GM12878 (cell line): ENCODE results near the gene MS4A1. TPM values are rescaled to one million over a fixed set of nuclear protein-coding genes. Genes with fewer than 3 reads are reported as not detected.

ENCODE experiments used
- ATAC-seq: fragments of 200-7000 bp; cut with Tn5 transposase; 3 replicates; pipeline ENCODE4 v1.9.1; 2020; ENCODE audit warnings: mild to moderate bottlenecking, moderate library complexity
- BruUV-seq: library from RNA; stranded (reverse); fragments of 400-500 nt; replicated peaks from 2 replicates; lab custom pipeline; 2021; lab: Mats Ljungman, UMichigan
- CTCF ChIA-PET: fragments of 300-600 bp; sonication (Branson Sonifier 250); formaldehyde crosslinking; extraction: SDS; loops from one replicate; lab custom pipeline; 2021; ENCODE audit warnings: inconsistent platforms; lab: Yijun Ruan, JAX
- POLR2A ChIA-PET: fragments of 350-600 bp; formaldehyde crosslinking; extraction: SDS; loops from one replicate; lab custom pipeline; 2021; ENCODE audit warnings: inconsistent platforms; lab: Charles Lee
- RAD21 ChIA-PET: fragments of 300-600 bp; sonication (Branson Sonifier 250); formaldehyde crosslinking; loops from one replicate; lab custom pipeline; 2023; ENCODE audit warnings: antibody characterized with exemption; ENCODE audit not compliant: unreplicated experiment; lab: Charles Lee
- SMC1A ChIA-PET: fragments of 300-600 bp; sonication (Branson Sonifier 250); formaldehyde crosslinking; loops from one replicate; lab custom pipeline; 2023; ENCODE audit not compliant: unreplicated experiment, uncharacterized antibody; lab: Charles Lee
- DNase-seq: peaks from one replicate; pipeline ENCODE4 v3.0.0-alpha.2; 2011; ENCODE audit warnings: low read depth, low spot score
- FAIRE-seq: peaks from 3 replicates; lab custom pipeline; 2011; peaks lifted over from hg19 to GRCh38; lab: Jason Lieb, UNC
- H2AFZ ChIP-seq: 2 replicates; pipeline ENCODE4 v1.6.0; 2011; ENCODE audit warnings: low read depth, low read length, control low read depth; ENCODE audit not compliant: control insufficient read depth
- H3K27ac ChIP-seq: 2 replicates; pipeline ENCODE4 v1.5.1; 2011; ENCODE audit warnings: control low read depth; ENCODE audit not compliant: control insufficient read depth, insufficient read depth
- H3K27me3 ChIP-seq, 2 experiments: replicated peaks in 1 of 2; 2 replicates each; pipeline versions ENCODE4 v1.6.0 to v1.6.1; 2011; ENCODE audit warnings: low read length in 1 of 2; ENCODE audit not compliant: control insufficient read depth in 2 of 2, insufficient read depth in 2 of 2
- H3K36me3 ChIP-seq, 2 experiments: 2 replicates each; pipeline ENCODE4 v1.5.1; 2011; ENCODE audit warnings: low read length in 1 of 2; ENCODE audit not compliant: control insufficient read depth in 2 of 2, insufficient read depth in 2 of 2
- H3K4me1 ChIP-seq: 2 replicates; pipeline ENCODE4 v1.6.1; 2011; ENCODE audit warnings: mild to moderate bottlenecking, low read length, moderate library complexity, mixed read lengths; ENCODE audit not compliant: control insufficient read depth, insufficient read depth
- H3K4me2 ChIP-seq: 2 replicates; pipeline ENCODE4 v1.6.0; 2011; ENCODE audit warnings: control low read depth; ENCODE audit not compliant: control insufficient read depth, insufficient read depth
- H3K4me3 ChIP-seq: fragments of 200-600 bp; sonication (generic); 2 replicates; pipeline ENCODE4 v1.5.1; 2016
- H3K79me2 ChIP-seq: 2 replicates; pipeline ENCODE4 v1.6.0; 2011; ENCODE audit warnings: low read length; ENCODE audit not compliant: control insufficient read depth, insufficient read depth
- H3K9ac ChIP-seq: 2 replicates; pipeline ENCODE4 v1.8.0; 2011; ENCODE audit warnings: low read length, control low read depth, mixed read lengths; ENCODE audit not compliant: control insufficient read depth, insufficient read depth
- H3K9me3 ChIP-seq: replicated peaks from 3 replicates; pipeline ENCODE4 v1.5.1; 2011; ENCODE audit warnings: mild to moderate bottlenecking, low read length; ENCODE audit not compliant: control insufficient read depth, insufficient read depth
- H4K20me1 ChIP-seq: 2 replicates; pipeline ENCODE4 v1.6.0; 2011; ENCODE audit not compliant: control insufficient read depth, insufficient read depth
- BHLHE40 ChIP-seq, 2 experiments: fragments of 450-650 bp in 1 of 2; IDR thresholded peaks; 2 replicates each; pipeline ENCODE4 v1.6.1; 2011 to 2017; ENCODE audit warnings: low read depth in 2 of 2, borderline replicate concordance in 1 of 2, improper control_type of control experiment in 1 of 2, low read length in 1 of 2, mild to moderate bottlenecking in 1 of 2
- EP300 ChIP-seq, 2 experiments: fragments of 150-350 bp in 1 of 2; IDR thresholded peaks; 2 replicates each; pipeline ENCODE4 v1.6.1; 2011 to 2012; ENCODE audit warnings: low read depth in 2 of 2, low read length in 2 of 2, borderline replicate concordance in 1 of 2, improper control_type of control experiment in 1 of 2, inconsistent platforms in 1 of 2; ENCODE audit not compliant: control insufficient read depth in 1 of 2
- HDGF ChIP-seq: fragments of 450-650 bp; IDR thresholded peaks from 2 replicates; pipeline ENCODE4 v1.6.1; 2016; ENCODE audit warnings: antibody characterized with exemption
- IRF4 ChIP-seq: IDR thresholded peaks from 2 replicates; pipeline ENCODE4 v1.6.1; 2011; ENCODE audit warnings: low read depth, low read length
- RUNX3 ChIP-seq: IDR thresholded peaks from 2 replicates; pipeline ENCODE4 v1.6.1; 2012; ENCODE audit warnings: low read length, inconsistent platforms
- SMAD1 ChIP-seq: fragments of 450-650 bp; IDR thresholded peaks from 2 replicates; pipeline ENCODE4 v1.6.1; 2018; ENCODE audit warnings: mild to moderate bottlenecking, low read depth; ENCODE audit not compliant: partially characterized antibody
- TAF1 ChIP-seq: IDR thresholded peaks from 2 replicates; pipeline ENCODE4 v1.6.1; 2011; ENCODE audit warnings: mild to moderate bottlenecking, low read depth, low read length, borderline replicate concordance
- ZNF622 ChIP-seq: fragments of 450-650 bp; IDR thresholded peaks from 2 replicates; pipeline ENCODE4 v1.6.1; 2017; ENCODE audit warnings: mild to moderate bottlenecking, inconsistent platforms
- WGBS: methylation state at CpG from one replicate; pipeline ENCODE4 v1.1.6; 2016; ENCODE audit warnings: low lambda C conversion rate; ENCODE audit not compliant: insufficient replicate concordance, insufficient coverage; ENCODE audit errors: missing lambda C conversion rate; 5-methylcytosine and 5-hydroxymethylcytosine counted together
- in situ Hi-C: fragments of 300-500 bp; cut with MboI; formaldehyde crosslinking; loops from 9 replicates; pipeline ENCODE4 v1.14.3; 2018; ENCODE audit warnings: mixed read lengths
- intact Hi-C: fragments of 100-400 bp; cut with micrococcal nuclease; formaldehyde crosslinking; loops from one replicate; pipeline ENCODE4 v1.14.2; 2022; ENCODE audit not compliant: unreplicated experiment
- polyA plus RNA-seq, 11 experiments: library from polyadenylated mRNA; depleted of rRNA in 4 of 11; unstranded in 6 of 11; stranded (reverse) in 5 of 11; fragments of >200 nt; fragmentation: Nextera tagmentation in 4 of 11; fragmentation: Illumina TruSeq in 1 of 11; extraction: Ambion mirVana in 4 of 11; extraction: Trizol in 1 of 11; gene quantifications; 1 replicate in 1 of 11; 2 replicates in 10 of 11; pipeline versions ENCODE4 v1.2.1 to v1.2.3, GENCODE V29; 2011 to 2016; ENCODE audit warnings: inconsistent platforms in 2 of 11, missing spikeins in 2 of 11, low read depth in 1 of 11
- total RNA-seq, 4 experiments: library from RNA; depleted of rRNA in 3 of 4; stranded (reverse); fragments of >200 nt in 3 of 4; fragmentation: Illumina TruSeq in 1 of 4; extraction: Trizol in 1 of 4; gene quantifications; 2 replicates each; pipeline versions ENCODE4 v1.2.1 to v1.2.3, GENCODE V29; 2013 to 2021
- TF ChIP-seq, protein P1 (sequence below): fragments of 450-650 bp; formaldehyde crosslinking; IDR thresholded peaks from 2 replicates; pipeline ENCODE4 v1.4.0; 2022; ENCODE audit warnings: mild to moderate bottlenecking, moderate library complexity

The MS4A1 gene
- total and polyA plus RNA-seq, 10 of the 15 experiments (the other 5 are each of a cell fraction or from before 2014, with no cell fraction given), result 329 to 2,106 (median 687) TPM

DNA sequence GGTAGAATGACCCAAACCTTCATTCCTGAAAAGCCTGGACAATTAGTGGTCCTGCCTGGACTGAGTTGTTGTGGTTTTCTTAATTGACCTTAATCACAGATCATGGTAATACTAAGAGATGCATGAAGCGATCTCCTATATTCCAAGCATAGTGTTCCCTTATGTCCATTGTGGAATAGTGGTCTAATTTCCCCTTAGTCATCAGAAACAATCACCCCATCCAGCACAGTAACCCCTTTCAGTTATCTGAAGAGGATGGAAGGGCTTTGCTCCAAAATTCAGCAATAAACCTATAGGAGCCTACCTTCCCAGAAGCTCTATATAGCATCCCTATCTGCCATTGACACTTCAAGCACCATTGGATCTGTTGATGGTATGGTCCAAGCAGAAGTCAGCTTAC, 33.0 kb upstream of the MS4A1 start:
- H3K36me3 ChIP-seq, result no peaks in the 10 kb centered on the region
- H2AFZ ChIP-seq, result no peak overlapping the region
- H3K4me2 ChIP-seq, result no peak overlapping the region
- TF ChIP-seq RUNX3 (no peak), EP300 (IDR thresholded peaks at IDR 0.05; ENCODE audit: borderline replicate concordance in 1 of 2, control insufficient read depth in 1 of 2, low read depth in 2 of 2, low read length in 2 of 2) (no peak), TAF1 (no peak), SMAD1 (no peak)
- ATAC-seq (no peak), DNase-seq (no peak), FAIRE-seq (no peak)
- no peak overlapping the region for H3K9ac ChIP-seq
- H3K4me1 ChIP-seq, result no peaks in the 10 kb centered on the region
- no peaks in the 10 kb centered on the region for H4K20me1 ChIP-seq
- ChIA-PET SMC1A (no interaction called here), CTCF (interaction anchor here (1.1 kb wide), 1 partner anchor 9 kb away, joined by 3 read pairs; no protein-coding TSS in a partner anchor), RAD21 (no interaction called here), POLR2A (no interaction called here)
- in situ Hi-C loops, result no loop called here
- 57% methylated on average over 1 of the region's 1 CpG for WGBS
- intact Hi-C loops, result no loop called here
- H3K27me3 ChIP-seq, result no peaks in the 10 kb centered on the region
- no peaks in the 10 kb centered on the region for H3K79me2 ChIP-seq
- BruUV-seq, result no TSS peak
- no peak overlapping the region for H3K4me3 ChIP-seq
- H3K9me3 ChIP-seq, result no peaks in the 10 kb centered on the region; the same call in 2 of the 3 replicates
- no peak overlapping the region for H3K27ac ChIP-seq

DNA sequence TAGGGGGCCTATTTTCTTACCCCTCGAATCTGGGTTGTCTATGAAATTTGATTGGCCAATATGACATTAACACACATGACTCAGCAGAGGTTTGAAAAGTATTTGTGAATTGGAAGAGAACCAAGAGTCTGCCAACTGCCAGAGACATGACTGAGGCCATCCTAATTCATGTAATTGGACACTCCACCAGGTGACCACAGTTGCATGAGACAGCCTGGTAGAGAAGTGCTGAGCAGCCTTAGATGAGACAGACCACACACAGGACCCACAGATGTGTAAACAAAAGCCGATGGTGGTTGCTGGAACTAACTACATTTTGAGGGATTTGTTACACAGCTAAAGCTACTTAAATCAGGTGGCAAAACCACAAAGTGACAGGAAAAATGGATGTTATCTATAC, 27.1 kb upstream of the MS4A1 start:
- Histone ChIP-seq H3K9me3 (no peaks in the 10 kb centered on the region), H4K20me1 (no peaks in the 10 kb centered on the region), H3K4me2 (no peak overlapping the region), H3K4me3 (no peak overlapping the region), H3K4me1 (no peaks in the 10 kb centered on the region), H3K27me3 (no peaks in the 10 kb centered on the region), H3K9ac (no peak overlapping the region), H3K79me2 (no peaks in the 10 kb centered on the region), H3K27ac (no peak overlapping the region), H2AFZ (no peak overlapping the region), H3K36me3 (no peaks in the 10 kb centered on the region)
- TF ChIP-seq ZNF622 (no peak), BHLHE40 (IDR thresholded peaks at IDR 0.05; ENCODE audit: borderline replicate concordance in 1 of 2, low read depth in 2 of 2, low read length in 1 of 2) (no peak), HDGF (no peak), IRF4 (no peak)
- TF ChIP-seq, protein P1, sequence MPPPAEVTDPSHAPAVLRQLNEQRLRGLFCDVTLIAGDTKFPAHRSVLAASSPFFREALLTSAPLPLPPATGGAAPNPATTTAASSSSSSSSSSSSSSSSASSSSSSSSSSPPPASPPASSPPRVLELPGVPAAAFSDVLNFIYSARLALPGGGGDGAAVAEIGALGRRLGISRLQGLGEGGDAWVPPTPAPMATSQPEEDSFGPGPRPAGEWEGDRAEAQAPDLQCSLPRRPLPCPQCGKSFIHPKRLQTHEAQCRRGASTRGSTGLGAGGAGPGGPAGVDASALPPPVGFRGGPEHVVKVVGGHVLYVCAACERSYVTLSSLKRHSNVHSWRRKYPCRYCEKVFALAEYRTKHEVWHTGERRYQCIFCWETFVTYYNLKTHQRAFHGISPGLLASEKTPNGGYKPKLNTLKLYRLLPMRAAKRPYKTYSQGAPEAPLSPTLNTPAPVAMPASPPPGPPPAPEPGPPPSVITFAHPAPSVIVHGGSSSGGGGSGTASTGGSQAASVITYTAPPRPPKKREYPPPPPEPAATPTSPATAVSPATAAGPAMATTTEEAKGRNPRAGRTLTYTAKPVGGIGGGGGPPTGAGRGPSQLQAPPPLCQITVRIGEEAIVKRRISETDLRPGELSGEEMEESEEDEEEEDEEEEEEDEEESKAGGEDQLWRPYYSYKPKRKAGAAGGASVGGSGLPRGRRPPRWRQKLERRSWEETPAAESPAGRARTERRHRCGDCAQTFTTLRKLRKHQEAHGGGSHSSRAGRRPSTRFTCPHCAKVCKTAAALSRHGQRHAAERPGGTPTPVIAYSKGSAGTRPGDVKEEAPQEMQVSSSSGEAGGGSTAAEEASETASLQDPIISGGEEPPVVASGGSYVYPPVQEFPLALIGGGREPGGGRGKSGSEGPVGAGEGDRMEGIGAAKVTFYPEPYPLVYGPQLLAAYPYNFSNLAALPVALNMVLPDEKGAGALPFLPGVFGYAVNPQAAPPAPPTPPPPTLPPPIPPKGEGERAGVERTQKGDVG, result no peak
- ChIA-PET POLR2A (no interaction called here), SMC1A (no interaction called here), CTCF (no interaction called here), RAD21 (no interaction called here)
- ATAC-seq (no peak), DNase-seq (no peak), FAIRE-seq (no peak)
- 50% methylated on average over 2 of the region's 2 CpGs for WGBS
- intact Hi-C loops, result no loop called here
- BruUV-seq, result no TSS peak
- in situ Hi-C loops, result no loop called here
